Parathyroid adenoma (tissue), 2 donors: ENCODE data around the gene KCNIP1.

Source experiments
- H2AFZ ChIP-seq: fragments of 300-600 bp; sonication (generic); one replicate; pipeline ENCODE4 v1.7.0; 2017; ENCODE audit warnings: antibody characterized with exemption, mild to moderate bottlenecking
- H3K27ac ChIP-seq: fragments of 300-600 bp; sonication (generic); one replicate; pipeline ENCODE4 v1.7.0; 2017
- H3K27me3 ChIP-seq: fragments of 300-600 bp; sonication (generic); one replicate; pipeline ENCODE4 v1.7.0; 2017; ENCODE audit warnings: low read length; ENCODE audit not compliant: control insufficient read depth, insufficient read depth
- H3K36me3 ChIP-seq: fragments of 300-600 bp; sonication (generic); one replicate; pipeline ENCODE4 v1.7.0; 2017; ENCODE audit warnings: low read length; ENCODE audit not compliant: control insufficient read depth, insufficient read depth
- H3K4me1 ChIP-seq: fragments of 300-600 bp; sonication (generic); one replicate; pipeline ENCODE4 v1.7.0; 2017; ENCODE audit warnings: control low read depth
- H3K4me2 ChIP-seq: fragments of 300-600 bp; sonication (generic); one replicate; pipeline ENCODE4 v1.7.0; 2017; ENCODE audit warnings: low read length
- H3K4me3 ChIP-seq: fragments of 300-600 bp; sonication (generic); one replicate; pipeline ENCODE4 v1.7.0; 2017; ENCODE audit warnings: low read depth, low read length
- H3K79me2 ChIP-seq: fragments of 300-600 bp; sonication (generic); one replicate; pipeline ENCODE4 v1.7.0; 2017; ENCODE audit warnings: control low read depth
- H3K9ac ChIP-seq: fragments of 300-600 bp; sonication (generic); one replicate; pipeline ENCODE4 v1.7.0; 2017; ENCODE audit warnings: mild to moderate bottlenecking
- H3K9me3 ChIP-seq: fragments of 300-600 bp; sonication (generic); one replicate; pipeline ENCODE4 v1.7.0; 2017; ENCODE audit warnings: low read length; ENCODE audit not compliant: control insufficient read depth
- CTCF ChIP-seq: fragments of 300-600 bp; sonication (generic); IDR thresholded peaks from one replicate; pipeline ENCODE4 v1.7.0; 2017; ENCODE audit warnings: antibody characterized with exemption, mild to moderate bottlenecking
- donor health status: primary hyperparathyroidism.

The KCNIP1 gene

GRCh38 chr5:170731052-170731451 is 227.2 kb downstream of the KCNIP1 start:
- H3K9ac ChIP-seq = no peak overlapping the region
- H3K27ac ChIP-seq = no peak overlapping the region
- no peaks in the 10 kb centered on the region for H3K27me3 ChIP-seq
- no peak for TF ChIP-seq CTCF
- no peaks in the 10 kb centered on the region for H3K79me2 ChIP-seq
- H3K4me3 ChIP-seq = no peak overlapping the region
- no peaks in the 10 kb centered on the region for H3K4me1 ChIP-seq
- no peaks in the 10 kb centered on the region for H3K36me3 ChIP-seq
- H3K9me3 ChIP-seq = no peaks in the 10 kb centered on the region
- no peak overlapping the region for H2AFZ ChIP-seq
- no peak overlapping the region for H3K4me2 ChIP-seq

- H3K4me3 ChIP-seq = no peak overlapping the region
- H3K9me3 ChIP-seq = no peaks in the 10 kb centered on the region
- H3K27me3 ChIP-seq = no peaks in the 10 kb centered on the region
- H3K9ac ChIP-seq = no peak overlapping the region
- H3K36me3 ChIP-seq = no peaks in the 10 kb centered on the region
- TF ChIP-seq CTCF = no peak
- H3K4me1 ChIP-seq = no peaks in the 10 kb centered on the region
- H2AFZ ChIP-seq = no peak overlapping the region
- no peak overlapping the region for H3K27ac ChIP-seq
- no peak overlapping the region for H3K4me2 ChIP-seq
- no peaks in the 10 kb centered on the region for H3K79me2 ChIP-seq
Measured at GRCh38 chr5:170732685-170733084, 228.9 kb downstream of the KCNIP1 start.

GRCh38 chr5:170736966-170737365 is 233.1 kb downstream of the KCNIP1 start:
- Histone ChIP-seq H3K27ac (no peak overlapping the region), H3K4me2 (no peak overlapping the region), H3K27me3 (no peaks in the 10 kb centered on the region), H2AFZ (no peak overlapping the region), H3K4me3 (no peak overlapping the region), H3K9me3 (no peaks in the 10 kb centered on the region), H3K36me3 (no peaks in the 10 kb centered on the region), H3K9ac (no peak overlapping the region), H3K4me1 (no peaks in the 10 kb centered on the region), H3K79me2 (no peaks in the 10 kb centered on the region)
- no peak for TF ChIP-seq CTCF

GRCh38 chr5:170737591-170737990 is 233.8 kb downstream of the KCNIP1 start:
- H3K4me1 ChIP-seq = no peaks in the 10 kb centered on the region

More at GRCh38 chr5:170737591-170737990, 233.8 kb downstream of the KCNIP1 start:
- Histone ChIP-seq H3K4me2 (no peak overlapping the region), H3K9ac (no peak overlapping the region), H3K27me3 (no peaks in the 10 kb centered on the region), H3K79me2 (no peaks in the 10 kb centered on the region), H3K27ac (no peak overlapping the region), H2AFZ (no peak overlapping the region), H3K36me3 (no peaks in the 10 kb centered on the region), H3K9me3 (no peaks in the 10 kb centered on the region), H3K4me3 (no peak overlapping the region)
- no peak for TF ChIP-seq CTCF
